Common myeloid progenitor, CD34-positive (primary cell): ENCODE results near the gene STAP2.

Experiments used
- CTCF ChIA-PET: fragments of 350-600 bp; sonication (Branson Sonifier 250); formaldehyde crosslinking; loops from one replicate; lab custom pipeline; 2021; ENCODE audit warnings: antibody characterized with exemption; lab: Charles Lee
- POLR2A ChIA-PET: fragments of 350-600 bp; sonication (Branson Sonifier 250); formaldehyde crosslinking; loops from one replicate; lab custom pipeline; 2021; ENCODE audit warnings: antibody characterized with exemption; lab: Charles Lee
- DNase-seq, 3 donors: peaks; one replicate each; pipeline versions ENCODE4 v3.0.0 to v3.0.0-alpha.2; 2013
- H3K27ac ChIP-seq, 2 experiments: 1 replicate in 1 of 2; 2 replicates in 1 of 2; pipeline ENCODE4 v1.7.0; 2013; ENCODE audit warnings: inconsistent platforms in 2 of 2, low read length in 2 of 2, mild to moderate bottlenecking in 2 of 2, low read depth in 1 of 2, moderate library complexity in 1 of 2; ENCODE audit not compliant: severe bottlenecking in 2 of 2, insufficient read depth in 1 of 2, poor library complexity in 1 of 2
- H3K27me3 ChIP-seq, 5 experiments: replicated peaks in 2 of 5; 1 replicate in 3 of 5; 2 replicates in 2 of 5; pipeline versions ENCODE4 v1.6.1 to v1.7.0; 2013; ENCODE audit warnings: low read length in 4 of 5, mild to moderate bottlenecking in 2 of 5, moderate library complexity in 2 of 5, inconsistent platforms in 1 of 5; ENCODE audit not compliant: insufficient read depth in 5 of 5, control insufficient read depth in 4 of 5
- H3K36me3 ChIP-seq, 4 experiments: 1 replicate in 2 of 4; 2 replicates in 2 of 4; pipeline versions ENCODE4 v1.6.1 to v1.7.0; 2013; ENCODE audit warnings: low read length in 3 of 4, control low read depth in 1 of 4, mild to moderate bottlenecking in 1 of 4; ENCODE audit not compliant: control insufficient read depth in 4 of 4, insufficient read depth in 4 of 4
- H3K4me1 ChIP-seq, 4 experiments: 1 replicate in 3 of 4; 2 replicates in 1 of 4; pipeline versions ENCODE4 v1.6.1 to v1.7.1; 2013; ENCODE audit warnings: low read length in 3 of 4, mild to moderate bottlenecking in 3 of 4, control low read depth in 1 of 4, inconsistent platforms in 1 of 4, moderate library complexity in 1 of 4; ENCODE audit not compliant: control insufficient read depth in 4 of 4, insufficient read depth in 4 of 4; ENCODE audit errors: control extremely low read depth in 1 of 4
- H3K4me3 ChIP-seq, 7 experiments: 1 replicate in 4 of 7; 2 replicates in 3 of 7; pipeline versions ENCODE4 v1.5.1 to v1.7.0; 2013; ENCODE audit warnings: mild to moderate bottlenecking in 7 of 7, low read length in 6 of 7, moderate library complexity in 6 of 7, inconsistent platforms in 2 of 7, low read depth in 2 of 7, control low read depth in 1 of 7; ENCODE audit not compliant: insufficient read depth in 4 of 7, control insufficient read depth in 1 of 7; ENCODE audit errors: extremely low read depth in 1 of 7
- H3K9me3 ChIP-seq, 5 experiments: 1 replicate in 4 of 5; 2 replicates in 1 of 5; pipeline versions ENCODE4 v1.6.1 to v1.7.1; 2013; ENCODE audit warnings: low read length in 4 of 5, mild to moderate bottlenecking in 2 of 5, inconsistent platforms in 1 of 5, low read depth in 1 of 5, moderate library complexity in 1 of 5; ENCODE audit not compliant: control insufficient read depth in 4 of 5, insufficient read depth in 2 of 5; ENCODE audit errors: control extremely low read depth in 1 of 5
- WGBS: methylation state at CpG from one replicate; pipeline ENCODE4 v1.1.5; 2013; ENCODE audit not compliant: insufficient coverage; 5-methylcytosine and 5-hydroxymethylcytosine counted together

The STAP2 gene

GRCh38 chr19:4305659-4306058 lies 33.0 kb downstream of the STAP2 start:
- CTCF ChIA-PET = interaction anchor here (1.4 to 2.8 kb wide), 2 partner anchors 15 to 25 kb away, joined by 3 to 18 read pairs; no protein-coding TSS in a partner anchor
- DNase-seq = no peak
- Histone ChIP-seq H3K36me3 (no peaks in the 10 kb centered on the region), H3K9me3 (no peaks in the 10 kb centered on the region), H3K4me1 (peaks cover 4 to 25% (median 23%) of the 10 kb centered on the region in 4 experiments), H3K4me3 (no peak overlapping the region), H3K27ac (no peak overlapping the region), H3K27me3 (no peaks in the 10 kb centered on the region)
- POLR2A ChIA-PET = interaction anchor here (0.7 kb wide), 1 partner anchor 37 kb away, joined by 6 read pairs; no protein-coding TSS in a partner anchor
- WGBS = 95% methylated on average over 16 of the region's 16 CpGs

- Histone ChIP-seq H3K4me1 (peaks cover 4 to 27% (median 23%) of the 10 kb centered on the region in 4 experiments), H3K36me3 (no peaks in the 10 kb centered on the region), H3K4me3 (no peak overlapping the region), H3K27me3 (no peaks in the 10 kb centered on the region), H3K9me3 (no peaks in the 10 kb centered on the region), H3K27ac (no peak overlapping the region)
- CTCF ChIA-PET = interaction anchor here (2.8 kb wide), 1 partner anchor 16 kb away, joined by 18 read pairs; no protein-coding TSS in a partner anchor
- no peak for DNase-seq
- POLR2A ChIA-PET = no interaction called here
- 87% methylated on average over 6 of the region's 7 CpGs for WGBS
Measured at GRCh38 chr19:4305257-4305612, 33.4 kb downstream of the STAP2 start.

GRCh38 chr19:4304538-4305256 lies 33.9 kb downstream of the STAP2 start, which contains the start of gene FSD1:
Gene FSD1 (plus strand): TSS chr19:4304598. CDS start chr19:4304747, 149 bp downstream.
- Histone ChIP-seq H3K36me3 (no peaks in the 10 kb centered on the region), H3K9me3 (no peaks in the 10 kb centered on the region), H3K27ac (no peak within 1 kb of the TSS), H3K4me3 (peak within 1 kb of the TSS in 3 of 7 experiments; percentile 8 to 36 (median 28)), H3K4me1 (peaks cover 4 to 27% (median 23%) of the 10 kb centered on the region in 4 experiments), H3K27me3 (no peaks in the 10 kb centered on the region)
- WGBS = 8% methylated on average over 26 of the region's 63 CpGs
- ChIA-PET CTCF (interaction anchor here (2.8 kb wide), 1 partner anchor 16 kb away, joined by 18 read pairs; no protein-coding TSS in a partner anchor), POLR2A (interaction anchor here (1.1 kb wide), 1 partner anchor 17 kb away, joined by 3 read pairs; no protein-coding TSS in a partner anchor)
- DNase-seq = peak; percentile 52 to 73 (median 69)

- no peak overlapping the region for H3K27ac ChIP-seq
- H3K4me1 ChIP-seq = peaks cover 4 to 27% (median 23%) of the 10 kb centered on the region in 4 experiments
- no peak for DNase-seq
- 79% methylated on average over 12 of the region's 18 CpGs for WGBS
- peak overlapping the region in 3 of 7 experiments; percentile 8 to 36 (median 28) for H3K4me3 ChIP-seq
- H3K9me3 ChIP-seq = no peaks in the 10 kb centered on the region
- no peaks in the 10 kb centered on the region for H3K27me3 ChIP-seq
- CTCF ChIA-PET = interaction anchor here (1.0 kb wide), 1 partner anchor 37 kb away, joined by 3 read pairs; no protein-coding TSS in a partner anchor
- POLR2A ChIA-PET = interaction anchor here (1.1 kb wide), 1 partner anchor 18 kb away, joined by 3 read pairs; no protein-coding TSS in a partner anchor
- no peaks in the 10 kb centered on the region for H3K36me3 ChIP-seq
Measured at GRCh38 chr19:4303819-4304537, 34.6 kb downstream of the STAP2 start.

- ChIA-PET CTCF (interaction anchor here (1.0 to 1.7 kb wide), 2 partner anchors 20 to 36 kb away, joined by 4 read pairs; no protein-coding TSS in a partner anchor), POLR2A (no interaction called here)
- peak in 2 of 3 donors; percentile 57 to 67 for DNase-seq
- Histone ChIP-seq H3K36me3 (no peaks in the 10 kb centered on the region), H3K9me3 (no peaks in the 10 kb centered on the region), H3K27me3 (no peaks in the 10 kb centered on the region), H3K4me3 (peak within 1 kb of the TSS in 6 of 7 experiments; percentile 19 to 73 (median 48)), H3K27ac (peak within 1 kb of the TSS; percentile 40 to 74), H3K4me1 (peaks cover 4 to 27% (median 23%) of the 10 kb centered on the region in 4 experiments)
- 12% methylated on average over 6 of the region's 8 CpGs for WGBS
Measured at GRCh38 chr19:4302243-4302640, 36.4 kb downstream of the STAP2 start, which contains the start of gene TMIGD2. Gene TMIGD2 (minus strand): TSS chr19:4302389. CDS start chr19:4302385, 4 bp downstream.

GRCh38 chr19:4301590-4302242 lies 36.9 kb downstream of the STAP2 start:
- ChIA-PET POLR2A (no interaction called here), CTCF (interaction anchor here (1.0 to 1.7 kb wide), 2 partner anchors 19 to 35 kb away, joined by 4 read pairs; no protein-coding TSS in a partner anchor)
- H3K9me3 ChIP-seq = no peaks in the 10 kb centered on the region
- H3K27ac ChIP-seq = peak overlapping the region; percentile 40 to 74
- peaks cover 4 to 27% (median 23%) of the 10 kb centered on the region in 4 experiments for H3K4me1 ChIP-seq
- H3K4me3 ChIP-seq = peak overlapping the region in 6 of 7 experiments; percentile 19 to 73 (median 48)
- no peaks in the 10 kb centered on the region for H3K36me3 ChIP-seq
- DNase-seq = no peak
- no peaks in the 10 kb centered on the region for H3K27me3 ChIP-seq
- WGBS = 38% methylated on average over 7 of the region's 13 CpGs
